ENCODE data around the gene LRP1B.
"Not testable (repeated sequence)": the region's sequence is repeated elsewhere in the genome, so short reads cannot be mapped to it uniquely, and the experiment has no call there.

LRP1B gene

GRCh38 chr2:140338795-140339194 is 1792.0 kb downstream of the LRP1B start:
- H3K4me1 ChIP-seq, result no peaks in the 10 kb centered on the region
- no peaks in the 10 kb centered on the region for H4K20me1 ChIP-seq
- no peak overlapping the region for H3K4me3 ChIP-seq
- no peak overlapping the region for H3K4me2 ChIP-seq
- no peaks in the 10 kb centered on the region for H3K36me3 ChIP-seq
- no peaks in the 10 kb centered on the region for H3K27me3 ChIP-seq
- TF ChIP-seq Cebpa-rat (IDR thresholded peaks at IDR 0.05), result no peak
- no peak overlapping the region for H3K9ac ChIP-seq
- no peaks in the 10 kb centered on the region for H3K9me3 ChIP-seq (replicated peaks in 1 of 11)
- H3K27ac ChIP-seq, result no peak overlapping the region

DNA sequence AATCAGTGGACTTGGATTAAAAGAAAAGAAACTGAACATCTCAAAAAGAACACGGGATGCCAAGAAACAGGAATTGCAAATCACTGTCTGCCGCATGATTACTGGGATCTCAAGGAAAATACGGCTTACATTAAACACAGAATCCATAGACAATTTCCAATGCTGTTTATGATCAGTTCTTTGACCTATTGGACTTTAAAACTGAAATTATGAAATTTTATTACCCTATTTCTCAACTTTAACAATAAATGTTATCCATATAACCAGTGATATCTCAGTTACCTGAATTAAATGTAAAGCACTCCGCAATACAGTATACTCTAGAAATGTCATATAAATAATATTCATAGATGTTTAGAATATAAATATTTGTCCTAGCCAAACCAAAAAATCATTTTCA is 1793.8 kb downstream of the LRP1B start:
- no peak overlapping the region for H3K4me3 ChIP-seq
- H3K27me3 ChIP-seq, result no peaks in the 10 kb centered on the region
- no peaks in the 10 kb centered on the region for H3K9me3 ChIP-seq (replicated peaks in 1 of 11)
- H3K4me1 ChIP-seq, result no peaks in the 10 kb centered on the region
- no peak for TF ChIP-seq Cebpa-rat (IDR thresholded peaks at IDR 0.05)
- no peak overlapping the region for H3K4me2 ChIP-seq
- H4K20me1 ChIP-seq, result no peaks in the 10 kb centered on the region
- H3K9ac ChIP-seq, result no peak overlapping the region
- no peaks in the 10 kb centered on the region for H3K36me3 ChIP-seq
- H3K27ac ChIP-seq, result no peak overlapping the region

GRCh38 chr2:140316345-140316744 is 1814.5 kb downstream of the LRP1B start:
- Histone ChIP-seq H3K4me3 (no peak overlapping the region), H3K27me3 (no peaks in the 10 kb centered on the region), H3K9ac (no peak overlapping the region), H3K9me3 (replicated peaks in 1 of 11) (no peaks in the 10 kb centered on the region), H3K36me3 (no peaks in the 10 kb centered on the region), H3K4me2 (no peak overlapping the region), H3K27ac (no peak overlapping the region), H4K20me1 (no peaks in the 10 kb centered on the region), H3K4me1 (no peaks in the 10 kb centered on the region)
- TF ChIP-seq Cebpa-rat (IDR thresholded peaks at IDR 0.05), result no peak

GRCh38 chr2:140311905-140312304 is 1818.9 kb downstream of the LRP1B start:
- no peak for TF ChIP-seq Cebpa-rat (IDR thresholded peaks at IDR 0.05)
- Histone ChIP-seq H3K9ac (no peak overlapping the region), H3K27me3 (no peaks in the 10 kb centered on the region), H3K4me1 (no peaks in the 10 kb centered on the region), H3K27ac (no peak overlapping the region), H4K20me1 (no peaks in the 10 kb centered on the region), H3K4me3 (no peak overlapping the region), H3K36me3 (no peaks in the 10 kb centered on the region), H3K4me2 (no peak overlapping the region), H3K9me3 (replicated peaks in 1 of 11) (no peaks in the 10 kb centered on the region)

DNA sequence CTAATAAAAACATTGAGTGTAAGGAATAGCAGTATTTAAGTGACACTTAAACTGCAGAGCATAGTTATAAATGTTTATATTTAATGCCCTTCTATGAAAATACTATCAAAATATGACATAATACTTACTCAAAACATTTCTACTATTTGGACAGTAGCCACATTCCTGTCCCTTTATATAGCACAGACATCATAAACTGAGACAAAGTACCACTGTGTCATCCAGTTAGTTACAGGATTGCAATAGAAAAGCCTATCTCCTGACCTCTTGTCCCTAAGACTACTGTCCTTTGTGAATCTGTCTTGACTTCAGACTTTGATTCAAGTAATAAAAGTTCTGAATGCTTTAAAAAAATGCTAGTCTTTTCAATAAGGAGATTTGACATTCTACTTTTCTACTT is 1822.1 kb downstream of the LRP1B start:
- no peak overlapping the region for H3K9ac ChIP-seq
- TF ChIP-seq Cebpa-rat (IDR thresholded peaks at IDR 0.05), result no peak
- no peak overlapping the region for H3K4me2 ChIP-seq

GRCh38 chr2:140307532-140307931 is 1823.3 kb downstream of the LRP1B start:
- H3K36me3 ChIP-seq, result no peaks in the 10 kb centered on the region
- no peaks in the 10 kb centered on the region for H4K20me1 ChIP-seq
- H3K4me3 ChIP-seq, result no peak overlapping the region
- H3K9ac ChIP-seq, result no peak overlapping the region
- H3K9me3 ChIP-seq (replicated peaks in 1 of 11), result no peaks in the 10 kb centered on the region
- no peaks in the 10 kb centered on the region for H3K27me3 ChIP-seq
- no peak overlapping the region for H3K4me2 ChIP-seq
- TF ChIP-seq Cebpa-rat (IDR thresholded peaks at IDR 0.05), result no peak
- H3K27ac ChIP-seq, result no peak overlapping the region
- no peaks in the 10 kb centered on the region for H3K4me1 ChIP-seq

More for the DNA sequence above, 1822.1 kb downstream of the LRP1B start:
- Histone ChIP-seq H3K36me3 (no peaks in the 10 kb centered on the region), H3K4me3 (no peak overlapping the region), H3K4me1 (no peaks in the 10 kb centered on the region), H3K27ac (no peak overlapping the region), H3K9me3 (replicated peaks in 1 of 11) (no peaks in the 10 kb centered on the region), H4K20me1 (no peaks in the 10 kb centered on the region), H3K27me3 (no peaks in the 10 kb centered on the region)

DNA sequence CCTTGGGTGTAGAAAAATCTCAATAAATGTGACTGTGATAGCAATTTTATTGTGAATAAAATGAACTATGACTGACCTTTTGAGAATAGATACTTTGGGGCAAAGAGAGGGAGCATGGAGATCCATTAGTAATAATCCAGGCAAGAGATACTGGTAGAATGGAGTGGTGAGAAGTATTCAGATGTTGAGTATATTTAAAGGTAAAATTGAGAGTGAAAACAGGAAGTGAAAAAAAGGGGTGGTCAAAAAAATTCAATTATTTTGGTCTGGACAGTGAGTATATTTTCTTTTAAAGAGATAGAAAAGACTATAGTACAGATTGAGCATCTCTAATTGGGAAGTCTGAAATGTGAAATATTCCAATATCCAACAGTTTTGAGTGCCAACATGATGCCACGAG is 1835.0 kb downstream of the LRP1B start:
- H3K9me3 ChIP-seq (replicated peaks in 1 of 11), result peaks cover 0 to 7% (median 0%) of the 10 kb centered on the region in 11 experiments; a peak in 2 of 22 replicates
- no peak overlapping the region for H3K4me2 ChIP-seq
- no peak overlapping the region for H3K9ac ChIP-seq
- H3K4me3 ChIP-seq, result no peak overlapping the region
- no peak for TF ChIP-seq Cebpa-rat (IDR thresholded peaks at IDR 0.05)
- H3K27me3 ChIP-seq, result no peaks in the 10 kb centered on the region
- no peaks in the 10 kb centered on the region for H4K20me1 ChIP-seq
- no peak overlapping the region for H3K27ac ChIP-seq
- H3K4me1 ChIP-seq, result no peaks in the 10 kb centered on the region
- H3K36me3 ChIP-seq, result no peaks in the 10 kb centered on the region

- Histone ChIP-seq H3K27ac (no peak overlapping the region), H4K20me1 (no peaks in the 10 kb centered on the region), H3K4me2 (no peak overlapping the region), H3K9ac (no peak overlapping the region), H3K27me3 (no peaks in the 10 kb centered on the region), H3K4me3 (no peak overlapping the region), H3K36me3 (no peaks in the 10 kb centered on the region), H3K9me3 (replicated peaks in 1 of 11) (peaks cover 0 to 7% (median 0%) of the 10 kb centered on the region in 11 experiments; a peak in 2 of 22 replicates), H3K4me1 (no peaks in the 10 kb centered on the region)
- TF ChIP-seq Cebpa-rat (IDR thresholded peaks at IDR 0.05), result no peak
These were observed 1842.1 kb downstream of the LRP1B start for GRCh38 chr2:140288726-140289125.

DNA sequence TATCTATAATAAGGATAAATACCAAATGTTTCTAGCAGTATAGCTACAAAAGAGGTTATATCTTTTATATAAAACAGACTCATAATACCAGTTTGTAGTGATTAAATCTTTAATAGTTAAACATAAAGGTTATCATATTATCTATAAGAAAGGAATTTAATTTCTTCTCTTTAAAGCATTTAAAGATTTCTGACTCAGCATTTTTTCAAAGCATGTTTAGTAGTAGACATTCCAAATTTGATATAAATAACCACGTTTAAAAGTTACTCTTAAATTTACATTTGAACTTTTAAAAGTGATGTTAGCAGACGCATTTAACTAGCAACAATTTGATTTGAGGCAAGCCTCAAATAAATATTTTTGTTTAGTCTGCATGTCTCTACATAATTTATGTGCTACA is 1842.6 kb downstream of the LRP1B start:
- Histone ChIP-seq H3K9ac (no peak overlapping the region), H3K4me2 (no peak overlapping the region), H3K4me1 (no peaks in the 10 kb centered on the region), H3K27me3 (no peaks in the 10 kb centered on the region), H3K27ac (no peak overlapping the region), H3K36me3 (no peaks in the 10 kb centered on the region), H4K20me1 (no peaks in the 10 kb centered on the region), H3K9me3 (replicated peaks in 1 of 11) (peaks cover 0 to 7% (median 0%) of the 10 kb centered on the region in 11 experiments; a peak in 2 of 22 replicates), H3K4me3 (no peak overlapping the region)
- no peak for TF ChIP-seq Cebpa-rat (IDR thresholded peaks at IDR 0.05)

DNA sequence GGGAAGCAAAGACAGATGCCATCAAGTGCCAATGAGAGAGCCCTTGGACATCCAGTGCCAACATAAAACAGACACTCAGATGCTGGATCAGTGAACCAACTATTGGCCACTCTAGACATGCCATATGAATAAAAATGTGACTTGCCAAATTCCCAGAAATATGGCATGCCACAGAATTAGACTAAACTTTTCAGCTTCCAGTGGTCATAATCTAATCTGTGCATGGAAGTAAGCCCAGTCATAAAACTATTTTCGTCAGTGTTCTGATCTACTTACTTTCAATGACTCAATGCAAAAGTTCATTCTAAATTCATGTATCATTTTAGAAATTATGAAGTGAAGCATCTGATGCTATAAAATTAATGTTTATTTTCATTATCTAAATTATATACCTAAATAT is 1844.4 kb downstream of the LRP1B start:
- no peak for TF ChIP-seq Cebpa-rat (IDR thresholded peaks at IDR 0.05)
- Histone ChIP-seq H3K4me3 (no peak overlapping the region), H3K36me3 (no peaks in the 10 kb centered on the region), H3K27ac (no peak overlapping the region), H4K20me1 (no peaks in the 10 kb centered on the region), H3K4me1 (no peaks in the 10 kb centered on the region), H3K27me3 (no peaks in the 10 kb centered on the region), H3K9ac (no peak overlapping the region), H3K4me2 (no peak overlapping the region), H3K9me3 (replicated peaks in 1 of 11) (no peaks in the 10 kb centered on the region)

DNA sequence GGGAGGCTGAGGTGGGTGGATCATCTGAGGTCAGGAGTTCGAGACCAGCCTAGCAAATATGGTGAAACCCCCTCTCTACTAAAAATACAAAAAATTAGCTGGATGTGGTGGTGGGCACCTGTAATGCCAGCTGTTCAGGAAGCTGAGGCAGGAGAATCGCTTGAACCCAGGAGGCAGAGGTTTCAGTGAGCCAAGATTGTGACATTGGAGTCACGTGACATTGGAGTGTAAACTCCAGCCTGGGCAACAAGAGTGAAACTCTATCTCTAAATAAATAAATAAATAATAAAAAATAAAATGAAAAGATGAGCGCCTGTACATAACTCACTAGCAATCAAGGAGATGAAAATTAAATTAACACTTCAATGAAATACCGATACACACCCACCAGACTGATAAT is 1853.5 kb downstream of the LRP1B start:
- H3K4me1 ChIP-seq; H3K4me2 ChIP-seq; H3K27ac ChIP-seq; H3K4me3 ChIP-seq; H4K20me1 ChIP-seq; H3K9ac ChIP-seq; H3K36me3 ChIP-seq; H3K9me3 ChIP-seq (replicated peaks in 1 of 11); H3K27me3 ChIP-seq: not testable (repeated sequence)

Data from BLaER1 treated with 17β-estradiol and CSF1 and Interleukin-3, amounts not matched to agents 10 nM and 100 nM (cell line).